Panc1 (cell line): Measurements from ENCODE around the gene ELOF1. TPM values are rescaled to one million over a fixed set of nuclear protein-coding genes. Genes with fewer than 3 reads are reported as not detected.

Experiments used
- ATAC-seq: fragments of 200-7000 bp; cut with Tn5 transposase; 2 replicates; pipeline ENCODE4 v1.9.1; 2020; ENCODE audit warnings: mild to moderate bottlenecking, moderate library complexity
- BruUV-seq: library from RNA; stranded (reverse); fragments of 400-500 nt; replicated peaks from 2 replicates; lab custom pipeline; 2021; lab: Mats Ljungman, UMichigan
- CTCF ChIA-PET: fragments of 300-600 bp; sonication (Branson Sonifier 250); formaldehyde crosslinking; loops from one replicate; lab custom pipeline; 2022; ENCODE audit warnings: antibody characterized with exemption; lab: Charles Lee
- POLR2A ChIA-PET: fragments of 300-600 bp; sonication (Branson Sonifier 250); formaldehyde crosslinking; loops from one replicate; lab custom pipeline; 2022; ENCODE audit warnings: antibody characterized with exemption; lab: Charles Lee
- DNase-seq: peaks from one replicate; pipeline ENCODE4 v3.0.0-alpha.2; 2010; ENCODE audit warnings: low read depth, low spot score
- H3K27ac ChIP-seq: 2 replicates; pipeline ENCODE4 v1.5.1; 2011; ENCODE audit warnings: mild to moderate bottlenecking, low read length, inconsistent platforms
- H3K27me3 ChIP-seq: fragments of 200-500 bp; sonication (Bioruptor generic); 2 replicates; pipeline ENCODE4 v1.6.0; 2014; ENCODE audit warnings: low read length, inconsistent platforms; ENCODE audit not compliant: control insufficient read depth, insufficient read depth
- H3K36me3 ChIP-seq: fragments of 200-500 bp; sonication (Bioruptor generic); 2 replicates; pipeline ENCODE4 v1.5.1; 2014; ENCODE audit warnings: inconsistent platforms, mild to moderate bottlenecking, low read length, moderate library complexity; ENCODE audit not compliant: control insufficient read depth, insufficient read depth
- H3K4me1 ChIP-seq: 2 replicates; pipeline ENCODE4 v1.5.1; 2011; ENCODE audit warnings: inconsistent platforms, mild to moderate bottlenecking, low read length, moderate library complexity; ENCODE audit not compliant: control insufficient read depth, insufficient read depth
- H3K4me3 ChIP-seq, 2 experiments: 2 replicates each; pipeline ENCODE4 v1.5.1; 2011 to 2012; ENCODE audit warnings: low read depth in 2 of 2, low read length in 2 of 2, mild to moderate bottlenecking in 2 of 2, inconsistent platforms in 1 of 2, moderate library complexity in 1 of 2
- H3K9me3 ChIP-seq: fragments of 200-500 bp; sonication (Bioruptor generic); 2 replicates; pipeline ENCODE4 v1.5.1; 2014; ENCODE audit warnings: low read depth, mild to moderate bottlenecking, inconsistent platforms, low read length, moderate library complexity; ENCODE audit not compliant: control insufficient read depth, insufficient read depth
- CTCF ChIP-seq: fragments of 450-650 bp; IDR thresholded peaks from 2 replicates; pipeline ENCODE4 v1.5.1; 2017; ENCODE audit warnings: mild to moderate bottlenecking
- POLR2AphosphoS5 ChIP-seq: IDR thresholded peaks from 2 replicates; pipeline ENCODE4 v1.6.1; 2012; ENCODE audit warnings: mild to moderate bottlenecking, low read depth, low read length, moderate library complexity
- SIN3A ChIP-seq: IDR thresholded peaks from 2 replicates; pipeline ENCODE4 v1.6.1; 2012; ENCODE audit warnings: low read depth, mild to moderate bottlenecking, low read length, moderate library complexity, borderline replicate concordance; ENCODE audit not compliant: insufficient read depth
- TCF7L2 ChIP-seq: IDR thresholded peaks from 2 replicates; pipeline ENCODE4 v1.6.1; 2011; ENCODE audit warnings: mild to moderate bottlenecking, low read depth, low read length, inconsistent platforms
- in situ Hi-C: cut with HindIII; loops from 2 replicates; pipeline ENCODE4 v1.10.0; 2016; ENCODE audit warnings: low sequenced_read_pairs, low pct_unique_long_range_greater_than_20kb
- intact Hi-C: fragments of 100-400 bp; cut with micrococcal nuclease; formaldehyde crosslinking; loops from one replicate; pipeline ENCODE4 v1.10.0; 2022; ENCODE audit not compliant: unreplicated experiment
- total RNA-seq: library from RNA; stranded (reverse); gene quantifications from one replicate; pipeline ENCODE4 v1.2.1, GENCODE V29; 2021; ENCODE audit not compliant: unreplicated experiment
- TF ChIP-seq, protein P1 (sequence below), 2 experiments: IDR thresholded peaks; 2 replicates each; pipeline ENCODE4 v1.6.1; 2011 to 2012; ENCODE audit warnings: low read depth in 2 of 2, control low read depth in 1 of 2, low read length in 1 of 2, mild to moderate bottlenecking in 1 of 2, moderate library complexity in 1 of 2; ENCODE audit not compliant: insufficient read depth in 1 of 2

Gene ELOF1
- total RNA-seq, 1 experiment from 2014 or later = 62.2 TPM

DNA sequence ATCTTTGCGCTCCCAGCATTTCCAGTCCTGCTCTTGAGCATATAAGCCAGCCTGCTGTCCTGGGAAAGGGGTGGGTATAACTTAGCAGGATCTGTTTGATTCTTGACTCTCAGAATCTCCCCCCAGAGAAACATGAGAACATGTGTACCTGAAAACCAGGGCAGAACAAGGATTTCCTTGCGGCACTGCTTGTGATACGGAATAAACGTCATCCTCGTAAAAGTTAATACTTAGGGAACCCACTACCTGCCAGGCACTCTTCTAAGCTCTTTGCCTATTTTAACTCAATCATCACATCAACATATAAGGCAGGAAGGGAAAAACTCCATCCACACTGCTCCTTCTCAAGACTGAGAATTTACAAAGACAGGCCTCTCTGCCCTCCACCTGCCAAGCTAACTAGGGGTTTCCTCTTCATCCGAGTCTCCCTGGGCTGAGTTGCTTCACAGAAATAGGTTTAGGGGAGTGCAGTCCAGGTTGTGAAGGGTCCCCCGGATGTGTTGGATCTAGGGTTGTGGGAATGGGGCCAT, 54.5 kb downstream of the ELOF1 start:
- BruUV-seq = no TSS peak
- Histone ChIP-seq H3K36me3 (no peaks in the 10 kb centered on the region), H3K9me3 (no peaks in the 10 kb centered on the region), H3K4me3 (peak overlapping the region; percentile 58 to 81), H3K27ac (peak overlapping the region; percentile 83), H3K4me1 (peaks cover 3% of the 10 kb centered on the region; the same call in 1 of the 2 replicates), H3K27me3 (no peaks in the 10 kb centered on the region)
- ChIA-PET POLR2A (no interaction called here), CTCF (no interaction called here)
- no peak for TF ChIP-seq CTCF
- TF ChIP-seq, protein P1, sequence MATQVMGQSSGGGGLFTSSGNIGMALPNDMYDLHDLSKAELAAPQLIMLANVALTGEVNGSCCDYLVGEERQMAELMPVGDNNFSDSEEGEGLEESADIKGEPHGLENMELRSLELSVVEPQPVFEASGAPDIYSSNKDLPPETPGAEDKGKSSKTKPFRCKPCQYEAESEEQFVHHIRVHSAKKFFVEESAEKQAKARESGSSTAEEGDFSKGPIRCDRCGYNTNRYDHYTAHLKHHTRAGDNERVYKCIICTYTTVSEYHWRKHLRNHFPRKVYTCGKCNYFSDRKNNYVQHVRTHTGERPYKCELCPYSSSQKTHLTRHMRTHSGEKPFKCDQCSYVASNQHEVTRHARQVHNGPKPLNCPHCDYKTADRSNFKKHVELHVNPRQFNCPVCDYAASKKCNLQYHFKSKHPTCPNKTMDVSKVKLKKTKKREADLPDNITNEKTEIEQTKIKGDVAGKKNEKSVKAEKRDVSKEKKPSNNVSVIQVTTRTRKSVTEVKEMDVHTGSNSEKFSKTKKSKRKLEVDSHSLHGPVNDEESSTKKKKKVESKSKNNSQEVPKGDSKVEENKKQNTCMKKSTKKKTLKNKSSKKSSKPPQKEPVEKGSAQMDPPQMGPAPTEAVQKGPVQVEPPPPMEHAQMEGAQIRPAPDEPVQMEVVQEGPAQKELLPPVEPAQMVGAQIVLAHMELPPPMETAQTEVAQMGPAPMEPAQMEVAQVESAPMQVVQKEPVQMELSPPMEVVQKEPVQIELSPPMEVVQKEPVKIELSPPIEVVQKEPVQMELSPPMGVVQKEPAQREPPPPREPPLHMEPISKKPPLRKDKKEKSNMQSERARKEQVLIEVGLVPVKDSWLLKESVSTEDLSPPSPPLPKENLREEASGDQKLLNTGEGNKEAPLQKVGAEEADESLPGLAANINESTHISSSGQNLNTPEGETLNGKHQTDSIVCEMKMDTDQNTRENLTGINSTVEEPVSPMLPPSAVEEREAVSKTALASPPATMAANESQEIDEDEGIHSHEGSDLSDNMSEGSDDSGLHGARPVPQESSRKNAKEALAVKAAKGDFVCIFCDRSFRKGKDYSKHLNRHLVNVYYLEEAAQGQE (IDR thresholded peaks at IDR 0.05; ENCODE audit: insufficient read depth in 1 of 2, low read depth in 2 of 2, low read length in 1 of 2) = no peak
- no peak for TF ChIP-seq TCF7L2
- TF ChIP-seq POLR2AphosphoS5 = no peak
- TF ChIP-seq SIN3A = no peak
- in situ Hi-C loops (no loop called here), intact Hi-C loops (no loop called here)
- DNase-seq = no peak
- no peak for ATAC-seq

Other genes starting within 250 kb of the ELOF1 start
- 46.6 TPM for gene RAB3D, start 219.6 kb downstream of the ELOF1 start, total RNA-seq
- 133 TPM for gene TMEM205, start 213.0 kb downstream of the ELOF1 start, total RNA-seq
- 46.6 TPM for gene CCDC159, start 212.7 kb downstream of the ELOF1 start, total RNA-seq
- 43.3 TPM for gene PLPPR2, start 203.8 kb downstream of the ELOF1 start, total RNA-seq
- gene SWSAP1, start 184.6 kb downstream of the ELOF1 start, total RNA-seq = 3.1 TPM
- gene EPOR, start 174.9 kb downstream of the ELOF1 start, total RNA-seq = 16.4 TPM
- 22.6 TPM for gene RGL3, start 139.9 kb downstream of the ELOF1 start, total RNA-seq
- 1.9 TPM for gene ODAD3, start 124.1 kb downstream of the ELOF1 start, total RNA-seq
- 399 TPM for gene PRKCSH, start 123.6 kb downstream of the ELOF1 start, total RNA-seq
- not detected for gene ELAVL3, start 78.2 kb downstream of the ELOF1 start, total RNA-seq
- 10.4 TPM for gene ZNF653, start 53.4 kb downstream of the ELOF1 start, total RNA-seq
- 39.4 TPM for gene ECSIT, start 30.1 kb downstream of the ELOF1 start, total RNA-seq
- gene CNN1, start 20.4 kb downstream of the ELOF1 start, total RNA-seq = 0.98 TPM
- 0.85 TPM for gene ACP5, start 18.4 kb upstream of the ELOF1 start, total RNA-seq
- 10.7 TPM for gene ZNF627, start 38.3 kb upstream of the ELOF1 start, total RNA-seq
- gene ZNF823, start 179.7 kb upstream of the ELOF1 start, total RNA-seq = 5.0 TPM
- 2.8 TPM for gene ZNF441, start 207.8 kb upstream of the ELOF1 start, total RNA-seq
- 0.98 TPM for gene ZNF491, start 239.3 kb upstream of the ELOF1 start, total RNA-seq